HG03135 (cell line): ENCODE measurements around the gene COL13A1.

Experiments used
- ATAC-seq: cut with Tn5 transposase; IDR thresholded peaks from one replicate; pipeline ENCODE4 v1.9.1; 2021; ENCODE audit warnings: mild to moderate bottlenecking, moderate library complexity; ENCODE audit not compliant: unreplicated experiment

The COL13A1 gene

GRCh38 chr10:69883310-69884023, 81.8 kb downstream of the COL13A1 start:
- no peak for ATAC-seq

- ATAC-seq: no peak
Measured at GRCh38 chr10:69884024-69884367, 82.3 kb downstream of the COL13A1 start.

GRCh38 chr10:69884686-69885085, 83.0 kb downstream of the COL13A1 start:
- ATAC-seq: no peak

GRCh38 chr10:69885379-69886013, 83.8 kb downstream of the COL13A1 start:
- ATAC-seq: no peak

GRCh38 chr10:69888882-69889584, 87.3 kb downstream of the COL13A1 start:
- no peak for ATAC-seq

GRCh38 chr10:69890065-69890847, 88.5 kb downstream of the COL13A1 start:
- ATAC-seq: no peak

- no peak for ATAC-seq
Measured at GRCh38 chr10:69891057-69891617, 89.4 kb downstream of the COL13A1 start.

- no peak for ATAC-seq
Measured at GRCh38 chr10:69892406-69892805, 90.7 kb downstream of the COL13A1 start.

- ATAC-seq: no peak
Measured at GRCh38 chr10:69892816-69893215, 91.1 kb downstream of the COL13A1 start.

GRCh38 chr10:69893271-69893900, 91.7 kb downstream of the COL13A1 start:
- ATAC-seq: no peak

GRCh38 chr10:69894156-69894555, 92.5 kb downstream of the COL13A1 start:
- ATAC-seq: no peak

- ATAC-seq: no peak
Measured at GRCh38 chr10:69895759-69896158, 94.1 kb downstream of the COL13A1 start.

- ATAC-seq: no peak
Measured at GRCh38 chr10:69896606-69897231, 95.0 kb downstream of the COL13A1 start.

- ATAC-seq: no peak
Measured at GRCh38 chr10:69897432-69897831, 95.7 kb downstream of the COL13A1 start.

GRCh38 chr10:69897999-69898398, 96.3 kb downstream of the COL13A1 start:
- no peak for ATAC-seq

- no peak for ATAC-seq
Measured at GRCh38 chr10:69898524-69898923, 96.8 kb downstream of the COL13A1 start.

GRCh38 chr10:69898941-69899340, 97.2 kb downstream of the COL13A1 start:
- ATAC-seq: no peak

- no peak for ATAC-seq
Measured at GRCh38 chr10:69899727-69900595, 98.3 kb downstream of the COL13A1 start.

GRCh38 chr10:69901022-69901421, 99.3 kb downstream of the COL13A1 start:
- no peak for ATAC-seq
